ENCODE results near the gene TEFM. TPM values are rescaled to one million over a fixed set of nuclear protein-coding genes. Genes with fewer than 3 reads are reported as not detected.

The TEFM gene
- polyA plus RNA-seq, 1 of the 3 experiments (the other 2 are of a cell fraction), result 4.4 TPM

GRCh38 chr17:30894236-30894635 is 11.8 kb downstream of the TEFM start:
- no peaks in the 10 kb centered on the region for H3K27me3 ChIP-seq (ENCODE audit: insufficient read depth)
- WGBS (ENCODE audit: low lambda C conversion rate), result 97% methylated on average over 3 of the region's 3 CpGs
- no peak overlapping the region for H3K4me3 ChIP-seq (ENCODE audit: low read depth in 2 of 2, low read length in 1 of 2)
- H3K9me2 ChIP-seq, result no peaks in the 10 kb centered on the region
- H3K36me3 ChIP-seq (replicated peaks in 1 of 2; ENCODE audit: control insufficient read depth in 1 of 2, insufficient read depth in 2 of 2, low read length in 1 of 2), result peaks cover 13 to 35% of the 10 kb centered on the region in 2 experiments
- no peaks in the 10 kb centered on the region for H3K4me1 ChIP-seq (ENCODE audit: control insufficient read depth in 1 of 2, insufficient read depth in 2 of 2, low read depth in 1 of 2, low read length in 1 of 2)
- CTCF ChIA-PET, result interaction anchor here (0.6 kb wide), 1 partner anchor 23 kb away, joined by 4 read pairs; no protein-coding TSS in a partner anchor
- H3K27ac ChIP-seq (ENCODE audit: low read depth in 2 of 2, low read length in 1 of 2), result no peak overlapping the region
- TF ChIP-seq IRF3 (IDR thresholded peaks at IDR 0.05; ENCODE audit: low read depth, low read length), result no peak
- no peak for TF ChIP-seq CHD2 (IDR thresholded peaks at IDR 0.05; ENCODE audit: low read length, partially characterized antibody)
- TF ChIP-seq MAX (IDR thresholded peaks at IDR 0.05; ENCODE audit: low read depth), result no peak
- TF ChIP-seq POLR2AphosphoS5 (IDR thresholded peaks at IDR 0.05; ENCODE audit: low read depth, low read length), result no peak
- no peak for TF ChIP-seq RXRA (IDR thresholded peaks at IDR 0.05; ENCODE audit: borderline replicate concordance, low read depth)
- no peak for TF ChIP-seq TAF1 (IDR thresholded peaks at IDR 0.05; ENCODE audit: borderline replicate concordance, low read depth, low read length)
- TF ChIP-seq FOXM1 (IDR thresholded peaks at IDR 0.05; ENCODE audit: low read depth), result no peak
- TF ChIP-seq MEF2A (IDR thresholded peaks at IDR 0.05; ENCODE audit: borderline replicate concordance, low read depth), result no peak
- TF ChIP-seq RAD21 (IDR thresholded peaks at IDR 0.05; ENCODE audit: low read length), result no peak
- no peak for TF ChIP-seq REST (IDR thresholded peaks at IDR 0.05; ENCODE audit: low read depth, low read length)
- no peak for TF ChIP-seq ZBTB33 (IDR thresholded peaks at IDR 0.05; ENCODE audit: borderline replicate concordance, low read depth)
- POLR2A ChIA-PET, result no interaction called here
- H2AFZ ChIP-seq (ENCODE audit: low read depth), result no peak overlapping the region
- H3K9ac ChIP-seq, result no peak overlapping the region
- no peak for DNase-seq
- H3F3A ChIP-seq (replicated peaks; ENCODE audit: insufficient read depth), result peaks cover 10% of the 10 kb centered on the region
- H3K4me2 ChIP-seq, result no peak overlapping the region
- peaks cover 10% of the 10 kb centered on the region; the same call in 1 of the 2 replicates for H3K79me2 ChIP-seq (ENCODE audit: insufficient read depth)
- H4K20me1 ChIP-seq (ENCODE audit: insufficient read depth), result no peaks in the 10 kb centered on the region
- no peaks in the 10 kb centered on the region for H3K9me3 ChIP-seq

Measured in SK-N-SH (cell line).